Measurements from ENCODE around the gene TP53RK. TPM values are rescaled to one million over a fixed set of nuclear protein-coding genes. Genes with fewer than 3 reads are reported as not detected.

The TP53RK gene
- total RNA-seq, 1 experiment from 2014 or later = 56.6 TPM

GRCh38 chr20:46637427-46638133 is 51.7 kb downstream of the TP53RK start:
- no peak for DNase-seq (ENCODE audit: low read depth, low spot score)
- in situ Hi-C loops (cut with HindIII; ENCODE audit: low pct_unique_long_range_greater_than_20kb, low sequenced_read_pairs) = no loop called here

DNA sequence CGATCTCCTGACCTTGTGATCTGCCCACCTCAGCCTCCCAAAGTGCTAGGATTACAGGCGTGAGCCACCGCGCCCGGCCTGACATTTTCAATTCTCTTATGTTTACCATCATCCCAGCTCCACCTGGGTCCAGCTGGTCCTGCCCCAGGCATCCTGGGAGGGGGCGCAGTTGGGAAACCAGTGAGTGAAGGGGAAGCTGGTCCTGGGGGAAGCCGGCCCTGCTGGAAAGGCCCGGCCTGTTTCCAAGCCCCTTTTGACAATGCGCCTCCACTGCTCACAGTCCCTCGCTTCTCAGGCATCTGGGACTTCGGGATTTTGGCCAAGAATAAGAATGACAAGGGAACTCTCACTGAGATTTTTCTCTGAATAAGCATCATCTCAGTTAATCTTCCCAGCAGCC is 52.2 kb downstream of the TP53RK start:
- in situ Hi-C loops (cut with HindIII; ENCODE audit: low pct_unique_long_range_greater_than_20kb, low sequenced_read_pairs) = no loop called here
- DNase-seq (ENCODE audit: low read depth, low spot score) = no peak

DNA sequence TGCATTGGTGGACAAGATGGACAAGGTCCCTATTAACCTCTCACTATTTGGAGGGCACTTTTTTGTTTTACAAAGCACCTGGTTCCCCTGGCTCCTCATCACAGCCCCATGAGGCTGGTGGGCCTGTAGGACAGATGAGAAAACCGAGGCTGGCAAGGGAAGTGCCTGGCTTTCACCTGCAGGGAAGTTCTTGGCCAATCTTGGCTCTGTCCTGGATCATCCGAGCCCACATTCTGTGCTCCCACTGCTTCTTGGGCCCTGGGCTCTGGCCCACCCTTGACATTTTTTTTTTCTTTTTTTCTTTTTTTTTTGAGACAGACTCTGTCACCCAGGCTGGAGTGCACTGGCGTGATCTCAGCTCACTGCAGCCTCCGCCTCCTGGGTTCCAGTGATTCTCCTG is 52.7 kb downstream of the TP53RK start:
- in situ Hi-C loops (cut with HindIII; ENCODE audit: low pct_unique_long_range_greater_than_20kb, low sequenced_read_pairs) = no loop called here
- no peak for DNase-seq (ENCODE audit: low read depth, low spot score)

GRCh38 chr20:46635514-46636136 is 53.6 kb downstream of the TP53RK start:
- in situ Hi-C loops (cut with HindIII; ENCODE audit: low pct_unique_long_range_greater_than_20kb, low sequenced_read_pairs) = no loop called here
- DNase-seq (ENCODE audit: low read depth, low spot score) = peak; percentile 92

GRCh38 chr20:46634528-46634927 is 54.7 kb downstream of the TP53RK start:
- in situ Hi-C loops (cut with HindIII; ENCODE audit: low pct_unique_long_range_greater_than_20kb, low sequenced_read_pairs) = no loop called here
- no peak for DNase-seq (ENCODE audit: low read depth, low spot score)

Other genes starting within 250 kb of the TP53RK start
- not detected in 2 replicates for gene ZNF334, start 175.9 kb downstream of the TP53RK start, total RNA-seq (2014; rRNA removed; shearing (Covaris generic))
- gene OCSTAMP, start 138.8 kb downstream of the TP53RK start, total RNA-seq (2014; rRNA removed; shearing (Covaris generic)) = not detected in 2 replicates
- 4.1 and 5.2 TPM in 2 replicates for gene SLC13A3, start 38.0 kb downstream of the TP53RK start, total RNA-seq (2014; rRNA removed; shearing (Covaris generic))
- gene SLC2A10, start 20.2 kb upstream of the TP53RK start, total RNA-seq (2014; rRNA removed; shearing (Covaris generic)) = 8.5 and 8.8 TPM in 2 replicates
- gene EYA2, start 205.4 kb upstream of the TP53RK start, total RNA-seq (2014; rRNA removed; shearing (Covaris generic)) = not detected in 2 replicates

Data from SK-MEL-5 (cell line).